ENCODE measurements around the gene GREM2.
A peak's percentile ranks its signal among the peaks of the same experiment; 100 is the strongest.

Gene GREM2

GRCh38 chr1:240455228-240455821 lies 156.6 kb downstream of the GREM2 start:
- Histone ChIP-seq H3K4me1 (no peaks in the 10 kb centered on the region), H2AFZ (no peak overlapping the region), H3K27ac (no peak overlapping the region), H3K79me2 (no peaks in the 10 kb centered on the region), H3K27me3 (ENCODE audit: control insufficient read depth, insufficient read depth, low read length) (no peaks in the 10 kb centered on the region), H3K36me3 (ENCODE audit: control insufficient read depth, insufficient read depth, low read length) (no peaks in the 10 kb centered on the region), H3K4me2 (ENCODE audit: low read length) (no peak overlapping the region), H3K9ac (no peak overlapping the region), H3K9me3 (ENCODE audit: control insufficient read depth, low read length) (no peaks in the 10 kb centered on the region), H3K4me3 (ENCODE audit: low read depth, low read length) (no peak overlapping the region)
- TF ChIP-seq CTCF (IDR thresholded peaks at IDR 0.05), result peak; percentile 32

- no peak for TF ChIP-seq CTCF (IDR thresholded peaks at IDR 0.05)
- Histone ChIP-seq H3K4me3 (ENCODE audit: low read depth, low read length) (no peak overlapping the region), H3K79me2 (no peaks in the 10 kb centered on the region), H3K4me2 (ENCODE audit: low read length) (no peak overlapping the region), H3K9ac (no peak overlapping the region), H3K9me3 (ENCODE audit: control insufficient read depth, low read length) (no peaks in the 10 kb centered on the region), H2AFZ (no peak overlapping the region), H3K27ac (no peak overlapping the region), H3K27me3 (ENCODE audit: control insufficient read depth, insufficient read depth, low read length) (no peaks in the 10 kb centered on the region), H3K4me1 (no peaks in the 10 kb centered on the region), H3K36me3 (ENCODE audit: control insufficient read depth, insufficient read depth, low read length) (no peaks in the 10 kb centered on the region)
Observed at GRCh38 chr1:240445369-240445768, 166.6 kb downstream of the GREM2 start.

GRCh38 chr1:240441669-240442068 lies 170.3 kb downstream of the GREM2 start:
- Histone ChIP-seq H2AFZ (no peak overlapping the region), H3K9ac (no peak overlapping the region), H3K4me2 (ENCODE audit: low read length) (no peak overlapping the region), H3K4me3 (ENCODE audit: low read depth, low read length) (no peak overlapping the region), H3K9me3 (ENCODE audit: control insufficient read depth, low read length) (no peaks in the 10 kb centered on the region), H3K4me1 (no peaks in the 10 kb centered on the region), H3K79me2 (no peaks in the 10 kb centered on the region), H3K36me3 (ENCODE audit: control insufficient read depth, insufficient read depth, low read length) (no peaks in the 10 kb centered on the region), H3K27me3 (ENCODE audit: control insufficient read depth, insufficient read depth, low read length) (no peaks in the 10 kb centered on the region), H3K27ac (no peak overlapping the region)
- TF ChIP-seq CTCF (IDR thresholded peaks at IDR 0.05), result no peak

Data from parathyroid adenoma (tissue), 2 donors.